ENCODE results near the gene NEU4. TPM values are rescaled to one million over a fixed set of nuclear protein-coding genes. Genes with fewer than 3 reads are reported as not detected.
A peak's percentile ranks its signal among the peaks of the same experiment; 100 is the strongest.

The NEU4 gene
- total and polyA plus RNA-seq, 3 donors from 2014 or later, result 0.88 to 2.0 (median 1.6) TPM

GRCh38 chr2:241775223-241776177 is 33.5 kb upstream of the NEU4 start:
- TF ChIP-seq POLR2A (IDR thresholded peaks at IDR 0.05), result no peak
- TF ChIP-seq, protein P1, sequence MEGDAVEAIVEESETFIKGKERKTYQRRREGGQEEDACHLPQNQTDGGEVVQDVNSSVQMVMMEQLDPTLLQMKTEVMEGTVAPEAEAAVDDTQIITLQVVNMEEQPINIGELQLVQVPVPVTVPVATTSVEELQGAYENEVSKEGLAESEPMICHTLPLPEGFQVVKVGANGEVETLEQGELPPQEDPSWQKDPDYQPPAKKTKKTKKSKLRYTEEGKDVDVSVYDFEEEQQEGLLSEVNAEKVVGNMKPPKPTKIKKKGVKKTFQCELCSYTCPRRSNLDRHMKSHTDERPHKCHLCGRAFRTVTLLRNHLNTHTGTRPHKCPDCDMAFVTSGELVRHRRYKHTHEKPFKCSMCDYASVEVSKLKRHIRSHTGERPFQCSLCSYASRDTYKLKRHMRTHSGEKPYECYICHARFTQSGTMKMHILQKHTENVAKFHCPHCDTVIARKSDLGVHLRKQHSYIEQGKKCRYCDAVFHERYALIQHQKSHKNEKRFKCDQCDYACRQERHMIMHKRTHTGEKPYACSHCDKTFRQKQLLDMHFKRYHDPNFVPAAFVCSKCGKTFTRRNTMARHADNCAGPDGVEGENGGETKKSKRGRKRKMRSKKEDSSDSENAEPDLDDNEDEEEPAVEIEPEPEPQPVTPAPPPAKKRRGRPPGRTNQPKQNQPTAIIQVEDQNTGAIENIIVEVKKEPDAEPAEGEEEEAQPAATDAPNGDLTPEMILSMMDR (IDR thresholded peaks at IDR 0.05), result no peak
- WGBS, 2 donors, result 73 to 82% methylated on average over 14 to 34 of the region's 34 CpGs
- DNase-seq, result peak; percentile 16
- H3K27ac ChIP-seq, result no peak overlapping the region
- H3K36me3 ChIP-seq (ENCODE audit: low read depth, missing control alignments), result no peaks in the 10 kb centered on the region
- H3K27me3 ChIP-seq, result no peaks in the 10 kb centered on the region
- H3K4me1 ChIP-seq, result no peaks in the 10 kb centered on the region
- no peak overlapping the region for H3K4me3 ChIP-seq
- no peaks in the 10 kb centered on the region for H3K9me3 ChIP-seq
- intact Hi-C loops (cut with DNase I; ENCODE audit: low total_unique reads), result no loop called here

- 90 to 92% methylated on average over 13 to 27 of the region's 27 CpGs for WGBS, 2 donors
- H3K27ac ChIP-seq, result no peak within 1 kb of the TSS
- no peak for DNase-seq
- TF ChIP-seq, protein P1 (IDR thresholded peaks at IDR 0.05), result no peak
- TF ChIP-seq POLR2A (IDR thresholded peaks at IDR 0.05), result no peak
- intact Hi-C loops (cut with DNase I; ENCODE audit: low total_unique reads), result no loop called here
- H3K27me3 ChIP-seq, result no peaks in the 10 kb centered on the region
- H3K4me1 ChIP-seq, result no peaks in the 10 kb centered on the region
- no peak within 1 kb of the TSS for H3K4me3 ChIP-seq
- H3K36me3 ChIP-seq (ENCODE audit: low read depth, missing control alignments), result no peaks in the 10 kb centered on the region
- H3K9me3 ChIP-seq, result no peaks in the 10 kb centered on the region
These were observed 32.4 kb upstream of the NEU4 start, which contains the start of gene GAL3ST2 for GRCh38 chr2:241776336-241777169. Gene GAL3ST2 (plus strand): TSS chr2:241776822. CDS start chr2:241776956, 134 bp downstream.

DNA sequence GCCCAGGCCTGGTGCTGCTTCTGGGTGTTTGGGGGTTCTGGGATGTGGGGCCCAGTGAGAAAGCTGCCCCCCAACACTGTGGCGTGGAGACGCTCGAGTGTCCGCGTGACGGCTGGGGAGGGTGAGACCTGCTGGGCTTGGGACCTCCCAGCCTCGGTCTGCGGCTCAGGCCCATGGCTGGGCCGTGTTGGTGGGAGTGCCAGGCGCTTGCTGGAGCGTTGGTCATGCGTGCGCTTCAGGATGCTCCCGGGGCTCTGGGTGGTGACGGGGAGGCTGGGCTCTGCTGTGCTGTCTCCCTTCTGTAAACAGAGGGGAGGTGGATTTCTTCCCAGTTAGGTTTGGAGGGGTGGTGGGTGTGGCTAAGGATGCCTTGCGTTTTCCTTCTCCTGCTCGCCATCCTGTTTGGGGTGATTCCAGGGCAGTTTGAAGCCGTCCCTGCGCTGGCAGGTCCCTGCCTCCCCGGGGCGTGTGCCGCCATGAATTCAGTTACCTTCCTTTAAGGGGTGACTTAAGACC is 31.8 kb upstream of the NEU4 start:
- H3K36me3 ChIP-seq (ENCODE audit: low read depth, missing control alignments), result no peaks in the 10 kb centered on the region
- no peaks in the 10 kb centered on the region for H3K9me3 ChIP-seq
- no peak overlapping the region for H3K27ac ChIP-seq
- H3K4me1 ChIP-seq, result no peaks in the 10 kb centered on the region
- TF ChIP-seq, protein P1 (IDR thresholded peaks at IDR 0.05), result no peak
- TF ChIP-seq POLR2A (IDR thresholded peaks at IDR 0.05), result no peak
- DNase-seq, result peak; percentile 9
- no peak overlapping the region for H3K4me3 ChIP-seq
- intact Hi-C loops (cut with DNase I; ENCODE audit: low total_unique reads), result no loop called here
- 86 to 90% methylated on average over 16 to 22 of the region's 22 CpGs for WGBS, 2 donors
- no peaks in the 10 kb centered on the region for H3K27me3 ChIP-seq

DNA sequence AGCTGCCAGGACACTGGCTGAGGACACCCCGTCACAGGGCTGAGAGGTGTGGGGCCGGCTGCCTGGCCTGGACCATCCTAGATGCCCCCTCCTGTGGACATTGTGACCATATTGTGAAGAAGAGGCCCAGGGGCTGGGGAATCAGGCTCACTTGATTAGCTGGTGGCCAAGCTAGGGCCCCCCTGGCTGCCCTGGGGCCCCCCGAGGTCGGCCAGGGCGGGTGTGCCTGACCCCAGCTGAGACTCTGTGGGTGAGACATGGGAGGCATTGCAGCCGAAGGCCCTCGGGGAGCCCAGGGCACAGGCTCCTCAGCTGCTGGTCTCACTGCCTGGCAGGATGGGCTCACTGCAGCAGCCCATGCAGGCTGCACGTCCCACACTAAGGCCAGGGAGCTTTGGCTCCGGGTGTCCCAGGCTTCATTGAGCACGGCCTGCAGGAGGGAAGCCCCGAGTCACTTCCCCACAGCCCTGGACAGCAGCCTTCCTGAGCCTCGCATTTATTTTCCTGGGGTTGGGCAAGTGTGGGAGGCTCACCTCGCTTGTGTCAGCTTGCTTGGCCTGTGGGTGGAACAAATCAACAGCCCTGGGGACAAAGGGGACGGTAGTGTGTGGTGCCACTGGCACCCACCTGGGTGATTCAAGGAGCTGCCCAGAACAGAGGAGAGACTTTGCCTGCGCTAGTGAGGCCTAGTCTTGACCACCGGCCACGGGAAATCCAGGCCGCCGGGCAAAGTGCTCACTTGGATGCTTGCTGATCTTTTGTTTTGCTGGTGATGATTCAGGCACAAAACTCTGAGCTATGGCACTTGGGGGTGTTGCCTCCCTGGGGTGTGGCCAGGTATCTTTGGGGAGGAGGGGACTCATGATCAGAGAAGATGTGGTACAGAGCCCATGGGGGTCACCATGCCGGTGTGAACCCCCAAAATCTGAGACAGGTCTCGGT is 31.0 kb upstream of the NEU4 start:
- TF ChIP-seq, protein P1 (IDR thresholded peaks at IDR 0.05), result no peak
- TF ChIP-seq POLR2A (IDR thresholded peaks at IDR 0.05), result no peak
- H3K4me3 ChIP-seq, result no peak overlapping the region
- intact Hi-C loops (cut with DNase I; ENCODE audit: low total_unique reads), result no loop called here
- whole genome bisulfite sequencing, 2 donors, result 83 to 96% methylated on average over 16 to 21 of the region's 21 CpGs
- no peaks in the 10 kb centered on the region for H3K27me3 ChIP-seq
- H3K4me1 ChIP-seq, result no peaks in the 10 kb centered on the region
- no peaks in the 10 kb centered on the region for H3K9me3 ChIP-seq
- no peak overlapping the region for H3K27ac ChIP-seq
- peak; percentile 11 for DNase-seq
- H3K36me3 ChIP-seq (ENCODE audit: low read depth, missing control alignments), result no peaks in the 10 kb centered on the region

Measured in testis (tissue), 3 donors.